BE2C (cell line): ENCODE measurements around the gene ZHX3.

Source experiments
- DNase-seq: peaks from one replicate; pipeline ENCODE4 v3.0.0-alpha.2; 2020
- H3K27me3 ChIP-seq: fragments of 250-450 bp; sonication (Bioruptor Pico); 2 replicates; pipeline ENCODE4 v1.5.1; 2020; ENCODE audit warnings: mild to moderate bottlenecking
- H3K36me3 ChIP-seq: fragments of 250-450 bp; sonication (Bioruptor Pico); 2 replicates; pipeline ENCODE4 v1.5.1; 2020; ENCODE audit warnings: mild to moderate bottlenecking
- H3K4me1 ChIP-seq: fragments of 250-450 bp; sonication (Bioruptor Pico); 2 replicates; pipeline ENCODE4 v1.5.1; 2020
- H3K4me3 ChIP-seq: 2 replicates; pipeline ENCODE4 v1.5.1; 2011; ENCODE audit warnings: low read depth, low read length
- H3K9me3 ChIP-seq: fragments of 250-450 bp; sonication (Bioruptor Pico); 2 replicates; pipeline ENCODE4 v1.5.1; 2020
- CTCF ChIP-seq: IDR thresholded peaks from 2 replicates; pipeline ENCODE4 v1.5.1; 2012; ENCODE audit warnings: mild to moderate bottlenecking, low read depth, low read length

ZHX3 gene

GRCh38 chr20:41221614-41222218 lies 95.8 kb downstream of the ZHX3 start:
- TF ChIP-seq CTCF: no peak
- H3K4me3 ChIP-seq: no peak overlapping the region
- no peaks in the 10 kb centered on the region for H3K9me3 ChIP-seq
- H3K4me1 ChIP-seq: no peaks in the 10 kb centered on the region; the same call in none of the 2 replicates
- no peaks in the 10 kb centered on the region for H3K36me3 ChIP-seq
- DNase-seq: no peak
- H3K27me3 ChIP-seq: no peaks in the 10 kb centered on the region

GRCh38 chr20:41219824-41220223 lies 97.7 kb downstream of the ZHX3 start:
- no peak for TF ChIP-seq CTCF
- H3K4me1 ChIP-seq: no peaks in the 10 kb centered on the region; the same call in none of the 2 replicates
- no peak overlapping the region for H3K4me3 ChIP-seq
- no peak for DNase-seq
- no peaks in the 10 kb centered on the region for H3K9me3 ChIP-seq
- H3K36me3 ChIP-seq: no peaks in the 10 kb centered on the region
- no peaks in the 10 kb centered on the region for H3K27me3 ChIP-seq

GRCh38 chr20:41218466-41218865 lies 99.1 kb downstream of the ZHX3 start:
- no peaks in the 10 kb centered on the region for H3K9me3 ChIP-seq
- no peak overlapping the region for H3K4me3 ChIP-seq
- no peaks in the 10 kb centered on the region for H3K36me3 ChIP-seq
- H3K4me1 ChIP-seq: peaks cover 6% of the 10 kb centered on the region
- no peaks in the 10 kb centered on the region for H3K27me3 ChIP-seq
- no peak for DNase-seq
- no peak for TF ChIP-seq CTCF

GRCh38 chr20:41217422-41217821 lies 100.1 kb downstream of the ZHX3 start:
- no peak for TF ChIP-seq CTCF
- H3K27me3 ChIP-seq: no peaks in the 10 kb centered on the region
- no peaks in the 10 kb centered on the region for H3K36me3 ChIP-seq
- H3K4me3 ChIP-seq: no peak overlapping the region
- H3K4me1 ChIP-seq: peaks cover 9% of the 10 kb centered on the region
- no peaks in the 10 kb centered on the region for H3K9me3 ChIP-seq
- no peak for DNase-seq

- H3K36me3 ChIP-seq: no peaks in the 10 kb centered on the region
- no peak for DNase-seq
- no peak for TF ChIP-seq CTCF
- H3K4me3 ChIP-seq: no peak overlapping the region
- no peaks in the 10 kb centered on the region for H3K27me3 ChIP-seq
- H3K4me1 ChIP-seq: peaks cover 9% of the 10 kb centered on the region
- H3K9me3 ChIP-seq: no peaks in the 10 kb centered on the region
Measured at GRCh38 chr20:41214666-41215065, 102.9 kb downstream of the ZHX3 start.

GRCh38 chr20:41214202-41214601 lies 103.3 kb downstream of the ZHX3 start:
- Histone ChIP-seq H3K4me3 (no peak overlapping the region), H3K4me1 (peaks cover 9% of the 10 kb centered on the region), H3K9me3 (no peaks in the 10 kb centered on the region), H3K27me3 (no peaks in the 10 kb centered on the region), H3K36me3 (no peaks in the 10 kb centered on the region)
- no peak for DNase-seq
- TF ChIP-seq CTCF: no peak
